ENCODE data around the gene PRDM9. TPM values are rescaled to one million over a fixed set of nuclear protein-coding genes. Genes with fewer than 3 reads are reported as not detected.
"Not testable (repeated sequence)": the region's sequence is repeated elsewhere in the genome, so short reads cannot be mapped to it uniquely, and the experiment has no call there.

Gene PRDM9
- total and polyA plus RNA-seq, 2 donors (not counting 1 experiment from before 2014, with no cell fraction given), result not detected

DNA sequence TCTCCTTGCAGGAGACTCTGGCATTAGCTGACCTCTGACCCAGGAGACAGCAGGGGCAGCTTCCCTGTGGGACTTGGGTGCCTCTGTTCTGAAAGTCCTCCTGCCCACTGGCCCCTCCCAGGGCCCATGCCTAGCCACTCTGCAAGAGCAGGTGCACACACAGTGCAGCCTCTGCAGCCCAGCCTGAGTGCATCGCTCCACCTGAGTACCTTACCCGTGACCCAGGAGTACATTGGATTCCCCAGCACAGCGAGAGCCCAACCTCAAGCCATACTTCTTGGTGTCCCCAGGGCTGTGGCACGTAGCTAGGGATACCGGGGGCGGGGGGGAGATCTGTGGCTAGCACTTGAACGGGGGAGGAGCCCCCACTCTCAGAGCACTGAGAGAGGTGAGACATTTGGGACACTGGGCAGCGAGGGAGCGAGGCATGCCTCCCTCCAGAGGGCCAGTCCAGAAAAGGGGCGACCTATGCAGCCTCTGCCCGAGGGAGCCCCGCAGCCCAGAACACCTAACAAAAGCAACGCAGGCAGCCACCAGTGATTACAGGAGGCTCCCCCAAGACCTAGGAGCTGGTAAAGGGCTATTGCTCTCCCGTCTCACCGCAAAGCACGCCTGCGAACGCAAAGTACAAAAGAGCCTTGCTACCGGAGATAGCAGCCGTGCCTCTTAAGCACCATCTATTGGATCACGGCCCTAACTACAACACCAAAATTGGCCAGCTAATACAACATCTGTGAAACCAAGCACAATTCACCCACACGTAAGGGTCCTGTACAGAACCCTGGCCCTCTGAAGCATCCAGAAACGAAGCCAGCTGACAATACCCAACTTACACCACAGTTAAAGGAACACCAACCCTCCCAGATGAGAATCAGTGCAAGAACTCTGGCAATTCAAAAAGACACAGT, 826 bp upstream of the PRDM9 start:
- Histone ChIP-seq H3K4me2 (ENCODE audit: extremely low read depth, insufficient read depth, low read length) (no peak overlapping the region), H3K36me3 (ENCODE audit: control insufficient read depth, insufficient read depth, low read length) (no peaks in the 10 kb centered on the region), H4K20me1 (ENCODE audit: control insufficient read depth, extremely low read depth, insufficient read depth, low read length) (no peaks in the 10 kb centered on the region), H2AFZ (ENCODE audit: low read length) (no peak overlapping the region), H3K27ac (ENCODE audit: insufficient read depth, low read length) (no peak overlapping the region), H3K9ac (ENCODE audit: insufficient read depth, low read length) (no peak overlapping the region), H3K79me2 (ENCODE audit: control insufficient read depth, insufficient read depth, low read length) (no peaks in the 10 kb centered on the region), H3K27me3 (ENCODE audit: control insufficient read depth, insufficient read depth, low read length) (no peaks in the 10 kb centered on the region), H3K4me1 (ENCODE audit: control insufficient read depth, extremely low read depth, insufficient read depth, low read length) (no peaks in the 10 kb centered on the region), H3K9me3 (ENCODE audit: control insufficient read depth, insufficient read depth, low read depth, low read length) (no peaks in the 10 kb centered on the region), H3K4me3 (replicated peaks in 1 of 4; ENCODE audit: control extremely low read depth in 1 of 4, insufficient read depth in 1 of 4, low read depth in 3 of 4, low read length in 4 of 4) (peak overlapping the region in 1 of 4 experiments; percentile 58)
- TF ChIP-seq, protein P1, sequence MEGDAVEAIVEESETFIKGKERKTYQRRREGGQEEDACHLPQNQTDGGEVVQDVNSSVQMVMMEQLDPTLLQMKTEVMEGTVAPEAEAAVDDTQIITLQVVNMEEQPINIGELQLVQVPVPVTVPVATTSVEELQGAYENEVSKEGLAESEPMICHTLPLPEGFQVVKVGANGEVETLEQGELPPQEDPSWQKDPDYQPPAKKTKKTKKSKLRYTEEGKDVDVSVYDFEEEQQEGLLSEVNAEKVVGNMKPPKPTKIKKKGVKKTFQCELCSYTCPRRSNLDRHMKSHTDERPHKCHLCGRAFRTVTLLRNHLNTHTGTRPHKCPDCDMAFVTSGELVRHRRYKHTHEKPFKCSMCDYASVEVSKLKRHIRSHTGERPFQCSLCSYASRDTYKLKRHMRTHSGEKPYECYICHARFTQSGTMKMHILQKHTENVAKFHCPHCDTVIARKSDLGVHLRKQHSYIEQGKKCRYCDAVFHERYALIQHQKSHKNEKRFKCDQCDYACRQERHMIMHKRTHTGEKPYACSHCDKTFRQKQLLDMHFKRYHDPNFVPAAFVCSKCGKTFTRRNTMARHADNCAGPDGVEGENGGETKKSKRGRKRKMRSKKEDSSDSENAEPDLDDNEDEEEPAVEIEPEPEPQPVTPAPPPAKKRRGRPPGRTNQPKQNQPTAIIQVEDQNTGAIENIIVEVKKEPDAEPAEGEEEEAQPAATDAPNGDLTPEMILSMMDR (conservative IDR thresholded peaks at IDR 0.05 in 1 of 2, IDR thresholded peaks at IDR 0.05 in 1 of 2; ENCODE audit: low read depth in 1 of 2, low read length in 2 of 2), result peak in 1 of 2 donors; percentile 40
- no peak for TF ChIP-seq EZH2 (IDR thresholded peaks at IDR 0.05; ENCODE audit: low read length, missing control alignments)
- DNase-seq (ENCODE audit: low read depth in 2 of 2), result peak in 1 of 2 donors; percentile 63

DNA sequence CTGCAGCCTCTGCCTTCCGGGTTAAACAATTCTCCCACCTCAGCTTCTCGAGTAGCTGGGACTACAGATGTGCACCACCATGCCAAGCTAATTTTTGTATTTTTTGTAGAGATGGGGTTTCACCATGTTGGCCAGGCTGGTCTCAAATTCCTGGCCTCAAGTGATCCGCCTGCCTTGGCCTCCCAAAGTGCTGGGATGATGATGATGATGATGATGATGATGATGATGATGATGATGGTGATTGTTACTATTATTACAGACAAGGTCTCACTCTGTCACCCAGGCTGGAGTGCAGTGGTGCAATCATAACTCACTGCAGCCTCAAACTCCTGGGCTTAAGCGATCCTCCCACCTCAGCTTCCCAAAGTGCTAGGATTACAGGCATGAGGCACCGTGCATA, 3.0 kb downstream of the PRDM9 start:
- DNase-seq (ENCODE audit: low read depth in 2 of 2); H4K20me1 ChIP-seq (ENCODE audit: control insufficient read depth, extremely low read depth, insufficient read depth, low read length); H2AFZ ChIP-seq (ENCODE audit: low read length); H3K27me3 ChIP-seq (ENCODE audit: control insufficient read depth, insufficient read depth, low read length); H3K4me2 ChIP-seq (ENCODE audit: extremely low read depth, insufficient read depth, low read length); H3K79me2 ChIP-seq (ENCODE audit: control insufficient read depth, insufficient read depth, low read length); H3K9me3 ChIP-seq (ENCODE audit: control insufficient read depth, insufficient read depth, low read depth, low read length); H3K4me3 ChIP-seq (replicated peaks in 1 of 4; ENCODE audit: control extremely low read depth in 1 of 4, insufficient read depth in 1 of 4, low read depth in 3 of 4, low read length in 4 of 4); H3K36me3 ChIP-seq (ENCODE audit: control insufficient read depth, insufficient read depth, low read length); H3K9ac ChIP-seq (ENCODE audit: insufficient read depth, low read length); H3K27ac ChIP-seq (ENCODE audit: insufficient read depth, low read length); H3K4me1 ChIP-seq (ENCODE audit: control insufficient read depth, extremely low read depth, insufficient read depth, low read length): not testable (repeated sequence)

DNA sequence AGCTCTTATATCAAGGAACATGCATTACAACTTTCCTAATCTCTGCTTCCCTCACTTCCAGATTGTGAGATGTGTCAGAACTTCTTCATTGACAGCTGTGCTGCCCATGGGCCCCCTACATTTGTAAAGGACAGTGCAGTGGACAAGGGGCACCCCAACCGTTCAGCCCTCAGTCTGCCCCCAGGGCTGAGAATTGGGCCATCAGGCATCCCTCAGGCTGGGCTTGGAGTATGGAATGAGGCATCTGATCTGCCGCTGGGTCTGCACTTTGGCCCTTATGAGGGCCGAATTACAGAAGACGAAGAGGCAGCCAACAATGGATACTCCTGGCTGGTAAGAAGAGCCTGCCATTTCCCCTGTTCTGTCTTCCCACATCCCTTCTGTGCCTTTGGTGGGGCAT, 15.1 kb downstream of the PRDM9 start:
- Histone ChIP-seq H3K79me2 (ENCODE audit: control insufficient read depth, insufficient read depth, low read length) (no peaks in the 10 kb centered on the region), H3K36me3 (ENCODE audit: control insufficient read depth, insufficient read depth, low read length) (no peaks in the 10 kb centered on the region), H3K9me3 (ENCODE audit: control insufficient read depth, insufficient read depth, low read depth, low read length) (no peaks in the 10 kb centered on the region), H3K4me2 (ENCODE audit: extremely low read depth, insufficient read depth, low read length) (no peak overlapping the region), H2AFZ (ENCODE audit: low read length) (no peak overlapping the region), H3K27ac (ENCODE audit: insufficient read depth, low read length) (no peak overlapping the region), H3K4me1 (ENCODE audit: control insufficient read depth, extremely low read depth, insufficient read depth, low read length) (no peaks in the 10 kb centered on the region), H3K27me3 (ENCODE audit: control insufficient read depth, insufficient read depth, low read length) (no peaks in the 10 kb centered on the region), H3K4me3 (replicated peaks in 1 of 4; ENCODE audit: control extremely low read depth in 1 of 4, insufficient read depth in 1 of 4, low read depth in 3 of 4, low read length in 4 of 4) (no peak overlapping the region), H4K20me1 (ENCODE audit: control insufficient read depth, extremely low read depth, insufficient read depth, low read length) (no peaks in the 10 kb centered on the region), H3K9ac (ENCODE audit: insufficient read depth, low read length) (no peak overlapping the region)
- TF ChIP-seq, protein P1 (conservative IDR thresholded peaks at IDR 0.05 in 1 of 2, IDR thresholded peaks at IDR 0.05 in 1 of 2; ENCODE audit: low read depth in 1 of 2, low read length in 2 of 2), result no peak
- DNase-seq (ENCODE audit: low read depth in 2 of 2), result no peak
